Frontal cortex (tissue), 4 donors: Measurements from ENCODE around the gene FANCG. TPM values are rescaled to one million over a fixed set of nuclear protein-coding genes. Genes with fewer than 3 reads are reported as not detected.

ENCODE experiments used
- DNase-seq, 2 donors: peaks; one replicate each; pipeline ENCODE4 v3.0.0; 2012; ENCODE audit warnings: low spot score in 2 of 2
- FAIRE-seq: peaks from 2 replicates; lab custom pipeline; 2012; peaks lifted over from hg19 to GRCh38; lab: Jason Lieb, UNC
- total RNA-seq: library from RNA; depleted of rRNA; stranded (reverse); fragments of >200 nt; gene quantifications from one replicate; pipeline ENCODE4 v1.2.3, GENCODE V29; 2014
- donor health status: control.
- donor health status: control.
- donor health status: control.

The FANCG gene
- total RNA-seq: 18.8 TPM

GRCh38 chr9:35079426-35080341 is at the start of gene FANCG:
Gene FANCG (minus strand): TSS chr9:35079942. CDS start chr9:35079524, 418 bp downstream.
- DNase-seq: peak; percentile 80 to 88
- FAIRE-seq: no peak

- no peak for FAIRE-seq
- DNase-seq: peak in 1 of 2 donors; percentile 76
Measured at GRCh38 chr9:35116898-35117551, 37.3 kb upstream of the FANCG start.

- DNase-seq: no peak
- FAIRE-seq: no peak
Measured at GRCh38 chr9:35116539-35116897, 36.8 kb upstream of the FANCG start.

GRCh38 chr9:35115680-35116538 is 36.2 kb upstream of the FANCG start, which contains the start of gene ATOSB:
Gene ATOSB (minus strand): TSS chr9:35115862. CDS start chr9:35108274, 7,588 bp downstream.
- peak; percentile 64 to 85 for DNase-seq
- no peak for FAIRE-seq

GRCh38 chr9:35114840-35115628 is 35.3 kb upstream of the FANCG start:
- FAIRE-seq (no peak), DNase-seq (no peak)

- peak in 1 of 2 donors; percentile 68 for DNase-seq
- FAIRE-seq: no peak
Measured at GRCh38 chr9:35114113-35114839, 34.5 kb upstream of the FANCG start.

- FAIRE-seq: no peak
Measured at GRCh38 chr9:35112257-35113020, 32.7 kb upstream of the FANCG start.

GRCh38 chr9:35111001-35111933 is 31.5 kb upstream of the FANCG start:
- FAIRE-seq (no peak), DNase-seq (peak; percentile 96)

More at GRCh38 chr9:35112257-35113020, 32.7 kb upstream of the FANCG start:
- DNase-seq: no peak

- FAIRE-seq: no peak
- peak; percentile 58 to 59 for DNase-seq
Measured at GRCh38 chr9:35110327-35110761, 30.6 kb upstream of the FANCG start.

GRCh38 chr9:35108946-35109575 is 29.3 kb upstream of the FANCG start:
- DNase-seq (peak in 1 of 2 donors; percentile 21), FAIRE-seq (no peak)

- no peak for FAIRE-seq
- DNase-seq: peak in 1 of 2 donors; percentile 12
Measured at GRCh38 chr9:35108461-35108860, 28.7 kb upstream of the FANCG start.

GRCh38 chr9:35107297-35108290 is 27.9 kb upstream of the FANCG start:
- DNase-seq (peak; percentile 6 to 16), FAIRE-seq (no peak)

GRCh38 chr9:35106343-35106730 is 26.6 kb upstream of the FANCG start:
- no peak for FAIRE-seq

GRCh38 chr9:35105571-35106342 is 26.0 kb upstream of the FANCG start:
- peak in 1 of 2 donors; percentile 2 for DNase-seq
- no peak for FAIRE-seq

More at GRCh38 chr9:35106343-35106730, 26.6 kb upstream of the FANCG start:
- DNase-seq: peak; percentile 0 to 1
